Fibroblast of lung (primary cell): ENCODE data around the gene FGR.

Experiments
- EZH2 ChIP-seq: IDR thresholded peaks from 2 replicates; pipeline ENCODE4 v1.5.1; 2012; ENCODE audit warnings: low read length, control low read depth, mild to moderate bottlenecking; ENCODE audit errors: missing control alignments
- TF ChIP-seq, protein P1 (sequence below), 2 donors: IDR thresholded peaks in 1 of 2; conservative IDR thresholded peaks in 1 of 2; 1 replicate in 1 of 2; 2 replicates in 1 of 2; pipeline ENCODE4 v1.5.1; 2011 to 2012; ENCODE audit warnings: low read length in 2 of 2, control low read depth in 1 of 2, inconsistent platforms in 1 of 2, low read depth in 1 of 2, mild to moderate bottlenecking in 1 of 2

- TF ChIP-seq, protein P1, sequence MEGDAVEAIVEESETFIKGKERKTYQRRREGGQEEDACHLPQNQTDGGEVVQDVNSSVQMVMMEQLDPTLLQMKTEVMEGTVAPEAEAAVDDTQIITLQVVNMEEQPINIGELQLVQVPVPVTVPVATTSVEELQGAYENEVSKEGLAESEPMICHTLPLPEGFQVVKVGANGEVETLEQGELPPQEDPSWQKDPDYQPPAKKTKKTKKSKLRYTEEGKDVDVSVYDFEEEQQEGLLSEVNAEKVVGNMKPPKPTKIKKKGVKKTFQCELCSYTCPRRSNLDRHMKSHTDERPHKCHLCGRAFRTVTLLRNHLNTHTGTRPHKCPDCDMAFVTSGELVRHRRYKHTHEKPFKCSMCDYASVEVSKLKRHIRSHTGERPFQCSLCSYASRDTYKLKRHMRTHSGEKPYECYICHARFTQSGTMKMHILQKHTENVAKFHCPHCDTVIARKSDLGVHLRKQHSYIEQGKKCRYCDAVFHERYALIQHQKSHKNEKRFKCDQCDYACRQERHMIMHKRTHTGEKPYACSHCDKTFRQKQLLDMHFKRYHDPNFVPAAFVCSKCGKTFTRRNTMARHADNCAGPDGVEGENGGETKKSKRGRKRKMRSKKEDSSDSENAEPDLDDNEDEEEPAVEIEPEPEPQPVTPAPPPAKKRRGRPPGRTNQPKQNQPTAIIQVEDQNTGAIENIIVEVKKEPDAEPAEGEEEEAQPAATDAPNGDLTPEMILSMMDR (conservative IDR thresholded peaks at IDR 0.05 in 1 of 2, IDR thresholded peaks at IDR 0.05 in 1 of 2; ENCODE audit: low read depth in 1 of 2, low read length in 2 of 2), result no peak
- TF ChIP-seq EZH2, result no peak
Measured at GRCh38 chr1:27659497-27660299, 24.7 kb upstream of the FGR start.
